ENCODE measurements around the gene NOTCH3.

Gene NOTCH3

GRCh38 chr19:15161028-15161984, 39.5 kb downstream of the NOTCH3 start:
- DNase-seq (ENCODE audit: low read depth in 2 of 2) = peak; percentile 39 to 56
- TF ChIP-seq CTCF (IDR thresholded peaks at IDR 0.05; ENCODE audit: low read depth, low read length) = peak; percentile 56
- H3K4me3 ChIP-seq (replicated peaks in 1 of 2; ENCODE audit: low read depth in 2 of 2, low read length in 2 of 2) = no peak overlapping the region

GRCh38 chr19:15159251-15159650, 41.5 kb downstream of the NOTCH3 start:
- DNase-seq (ENCODE audit: low read depth in 2 of 2) = peak; percentile 15 to 41
- H3K4me3 ChIP-seq (replicated peaks in 1 of 2; ENCODE audit: low read depth in 2 of 2, low read length in 2 of 2) = no peak overlapping the region
- TF ChIP-seq CTCF (IDR thresholded peaks at IDR 0.05; ENCODE audit: low read depth, low read length) = no peak

GRCh38 chr19:15156391-15156790, 44.4 kb downstream of the NOTCH3 start:
- no peak for TF ChIP-seq CTCF (IDR thresholded peaks at IDR 0.05; ENCODE audit: low read depth, low read length)
- no peak overlapping the region for H3K4me3 ChIP-seq (replicated peaks in 1 of 2; ENCODE audit: low read depth in 2 of 2, low read length in 2 of 2)
- no peak for DNase-seq (ENCODE audit: low read depth in 2 of 2)

- H3K4me3 ChIP-seq (replicated peaks in 1 of 2; ENCODE audit: low read depth in 2 of 2, low read length in 2 of 2) = no peak overlapping the region
- no peak for DNase-seq (ENCODE audit: low read depth in 2 of 2)
- no peak for TF ChIP-seq CTCF (IDR thresholded peaks at IDR 0.05; ENCODE audit: low read depth, low read length)
Observed at GRCh38 chr19:15155296-15155695, 45.5 kb downstream of the NOTCH3 start.

GRCh38 chr19:15154002-15154612, 46.7 kb downstream of the NOTCH3 start:
- no peak overlapping the region for H3K4me3 ChIP-seq (replicated peaks in 1 of 2; ENCODE audit: low read depth in 2 of 2, low read length in 2 of 2)
- peak; percentile 75 for TF ChIP-seq CTCF (IDR thresholded peaks at IDR 0.05; ENCODE audit: low read depth, low read length)
- DNase-seq (ENCODE audit: low read depth in 2 of 2) = peak; percentile 64 to 72

- H3K4me3 ChIP-seq (replicated peaks in 1 of 2; ENCODE audit: low read depth in 2 of 2, low read length in 2 of 2) = no peak overlapping the region
- DNase-seq (ENCODE audit: low read depth in 2 of 2) = no peak
- no peak for TF ChIP-seq CTCF (IDR thresholded peaks at IDR 0.05; ENCODE audit: low read depth, low read length)
Observed at GRCh38 chr19:15149737-15150136, 51.1 kb downstream of the NOTCH3 start.

All from cardiac fibroblast (primary cell).